Keratinocyte (primary cell): ENCODE results near the gene RHEB.

Source experiments
- CTCF ChIP-seq, 3 experiments: IDR thresholded peaks in 1 of 3; conservative IDR thresholded peaks in 1 of 3; optimal IDR thresholded peaks in 1 of 3; 2 replicates in 2 of 3; 3 replicates in 1 of 3; pipeline versions ENCODE3 to v1.5.1; 2011; ENCODE audit warnings: low read length in 3 of 3, mild to moderate bottlenecking in 3 of 3, moderate library complexity in 2 of 3, control low read depth in 1 of 3, inconsistent platforms in 1 of 3; ENCODE audit not compliant: insufficient read depth in 2 of 3; ENCODE audit errors: extremely low read depth in 1 of 3
- EZH2 ChIP-seq: IDR thresholded peaks from one replicate; pipeline ENCODE4 v1.6.1; 2012; ENCODE audit warnings: inconsistent platforms, mild to moderate bottlenecking, low read length, moderate library complexity

- TF ChIP-seq CTCF (optimal IDR thresholded peaks at IDR 0.05 in 1 of 3, IDR thresholded peaks at IDR 0.05 in 1 of 3, conservative IDR thresholded peaks at IDR 0.05 in 1 of 3; ENCODE audit: extremely low read depth in 1 of 3, insufficient read depth in 2 of 3, low read length in 3 of 3): no peak
- no peak for TF ChIP-seq EZH2
Measured at GRCh38 chr7:151489498-151489897, 30.2 kb downstream of the RHEB start.
